Amniotic epithelial cell (primary cell): ENCODE measurements around the gene CLMP.
A peak's percentile ranks its signal among the peaks of the same experiment; 100 is the strongest.
"Not testable (repeated sequence)": the region's sequence is repeated elsewhere in the genome, so short reads cannot be mapped to it uniquely, and the experiment has no call there.

Experiments
- DNase-seq: peaks from one replicate; pipeline ENCODE4 v3.0.0-alpha.2; 2010; ENCODE audit warnings: low read depth

CLMP gene

GRCh38 chr11:123083623-123084029, 111.4 kb downstream of the CLMP start:
- peak; percentile 92 for DNase-seq

DNA sequence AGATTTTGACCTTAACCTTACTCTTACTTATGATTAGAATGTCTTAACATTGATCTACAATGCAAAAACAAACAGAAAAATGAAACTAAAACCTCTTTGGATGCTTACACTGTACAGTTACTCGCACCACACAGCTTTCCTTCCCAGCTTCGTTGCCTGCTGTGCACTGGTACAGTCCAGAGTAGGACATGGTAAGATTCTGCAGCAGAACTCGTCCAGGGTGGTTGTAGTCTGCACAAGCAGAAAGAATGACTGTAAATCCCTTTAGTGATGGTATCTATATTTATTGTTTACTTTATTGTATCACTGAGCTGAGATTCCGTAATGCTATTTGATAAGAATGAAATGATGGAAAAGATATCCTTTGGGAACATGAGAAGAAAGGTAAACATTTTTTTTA, 112.1 kb downstream of the CLMP start:
- DNase-seq = no peak

DNA sequence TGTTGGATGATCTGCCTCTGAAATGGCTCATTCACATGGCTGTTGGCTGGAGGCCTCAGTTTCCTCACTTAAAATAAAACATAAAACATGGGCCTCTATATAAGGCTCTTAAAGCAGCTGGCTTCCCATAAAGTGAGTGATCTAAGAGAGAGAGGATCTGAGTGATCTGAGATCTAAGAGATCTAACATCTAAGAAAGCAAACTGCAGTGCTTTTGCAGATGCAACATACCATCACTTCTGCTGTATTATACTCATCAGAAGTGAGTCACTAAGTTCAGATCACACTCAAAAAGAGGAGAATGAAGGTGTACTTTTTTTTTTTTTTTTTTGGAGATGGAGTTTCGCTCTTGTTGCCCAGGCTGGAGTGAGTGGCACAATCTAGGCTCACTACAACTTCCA, 115.0 kb downstream of the CLMP start:
- DNase-seq = no peak

DNA sequence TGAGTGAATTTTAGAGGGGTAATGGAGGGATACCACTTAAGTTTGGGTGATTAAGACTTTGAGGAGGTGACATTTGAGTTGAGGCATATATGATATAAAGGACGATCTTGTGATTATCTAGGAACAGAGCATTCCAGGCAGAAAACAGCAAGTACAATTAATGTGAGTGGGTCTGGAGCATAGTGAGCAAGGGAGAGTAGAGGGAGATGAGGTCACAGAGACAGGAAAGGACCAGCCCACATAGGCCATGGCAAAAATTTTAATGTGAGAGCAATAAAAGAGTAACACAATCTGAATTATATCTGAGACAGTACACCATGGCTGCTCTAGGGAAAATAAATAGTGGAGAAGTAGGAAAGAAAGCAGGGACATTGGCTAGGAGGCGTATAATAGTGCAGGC, 118.6 kb downstream of the CLMP start:
- DNase-seq = no peak

- no peak for DNase-seq
Measured at GRCh38 chr11:123073343-123074057, 121.5 kb downstream of the CLMP start.

DNA sequence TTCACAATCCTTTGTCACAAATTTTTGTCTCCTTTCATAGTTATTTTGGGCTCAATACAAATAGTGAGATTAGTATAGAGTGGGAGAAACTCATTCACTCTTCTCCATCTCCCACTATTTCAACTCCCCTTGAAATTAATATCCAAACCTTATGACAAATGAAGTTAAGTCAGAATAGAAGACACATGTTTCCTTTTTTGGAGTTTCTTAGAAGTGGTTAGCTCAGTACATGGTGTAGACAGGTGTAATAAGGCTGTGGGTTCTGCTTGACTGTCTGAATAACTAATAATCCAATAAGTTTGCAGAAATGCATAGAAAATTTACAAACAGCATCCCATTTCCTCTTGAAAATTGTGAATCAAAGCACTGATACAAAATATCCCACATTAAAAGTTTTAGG, 122.3 kb downstream of the CLMP start:
- DNase-seq = no peak

GRCh38 chr11:123072332-123072761, 122.7 kb downstream of the CLMP start:
- DNase-seq = peak; percentile 39

DNA sequence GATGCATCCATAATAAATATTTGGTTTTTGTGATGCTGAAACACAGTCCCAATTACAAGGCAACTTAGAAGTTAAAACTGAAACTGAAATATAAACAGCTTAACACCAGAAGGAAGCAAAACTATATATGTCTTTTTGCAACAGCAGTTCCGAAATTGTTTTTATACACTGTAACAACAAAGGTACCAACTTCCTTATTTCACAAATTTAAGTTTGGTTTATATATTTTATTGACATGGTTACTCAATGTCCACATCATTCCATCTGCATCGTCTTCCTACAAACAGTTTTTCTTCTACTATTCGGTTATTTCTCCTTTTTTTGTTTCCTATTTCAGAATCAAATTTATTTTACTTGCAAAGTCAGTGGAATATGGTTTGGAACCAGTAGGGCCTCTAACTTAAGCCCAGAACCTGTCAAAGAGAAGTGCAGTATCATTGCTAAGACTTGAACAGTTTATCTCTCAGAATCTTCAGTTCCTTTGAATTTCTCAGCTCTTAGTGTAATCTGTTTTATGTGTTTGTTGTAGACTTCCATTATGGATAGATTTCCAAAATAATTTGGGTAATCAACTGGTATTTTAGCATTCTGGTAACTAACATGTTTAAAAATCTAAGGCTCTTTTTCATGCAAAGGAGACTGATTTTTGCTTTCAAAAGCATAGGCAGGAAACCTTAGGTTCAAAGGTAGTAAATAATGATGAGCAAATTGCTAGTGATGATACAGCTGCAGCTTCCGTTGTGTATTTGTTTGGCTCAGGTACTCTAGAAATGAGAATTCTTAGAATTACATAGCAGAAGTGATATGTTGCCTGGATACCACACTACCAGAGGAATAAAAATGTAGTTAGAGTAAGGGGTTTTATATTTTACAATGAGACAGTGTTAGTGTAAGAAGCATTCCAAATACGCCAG, 124.9 kb downstream of the CLMP start:
- DNase-seq = no peak

DNA sequence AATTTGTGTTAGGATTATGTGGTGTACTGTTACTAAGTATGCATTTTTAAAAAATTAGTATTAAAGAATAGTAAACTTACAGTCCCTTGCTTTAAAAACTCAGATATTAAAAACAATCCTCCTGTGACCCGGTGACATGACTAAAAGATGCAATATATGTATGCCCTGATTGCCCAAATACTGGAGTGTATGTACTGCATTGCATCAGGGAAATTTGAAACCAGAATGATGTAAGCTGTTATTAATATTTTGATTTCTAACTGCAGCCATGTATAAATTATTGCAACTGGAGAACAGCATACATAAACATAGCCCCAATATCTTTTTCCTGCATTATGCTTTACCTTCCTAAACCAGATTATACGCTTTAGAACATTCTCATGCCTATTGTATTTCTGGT, 129.4 kb downstream of the CLMP start:
- peak; percentile 50 for DNase-seq

DNA sequence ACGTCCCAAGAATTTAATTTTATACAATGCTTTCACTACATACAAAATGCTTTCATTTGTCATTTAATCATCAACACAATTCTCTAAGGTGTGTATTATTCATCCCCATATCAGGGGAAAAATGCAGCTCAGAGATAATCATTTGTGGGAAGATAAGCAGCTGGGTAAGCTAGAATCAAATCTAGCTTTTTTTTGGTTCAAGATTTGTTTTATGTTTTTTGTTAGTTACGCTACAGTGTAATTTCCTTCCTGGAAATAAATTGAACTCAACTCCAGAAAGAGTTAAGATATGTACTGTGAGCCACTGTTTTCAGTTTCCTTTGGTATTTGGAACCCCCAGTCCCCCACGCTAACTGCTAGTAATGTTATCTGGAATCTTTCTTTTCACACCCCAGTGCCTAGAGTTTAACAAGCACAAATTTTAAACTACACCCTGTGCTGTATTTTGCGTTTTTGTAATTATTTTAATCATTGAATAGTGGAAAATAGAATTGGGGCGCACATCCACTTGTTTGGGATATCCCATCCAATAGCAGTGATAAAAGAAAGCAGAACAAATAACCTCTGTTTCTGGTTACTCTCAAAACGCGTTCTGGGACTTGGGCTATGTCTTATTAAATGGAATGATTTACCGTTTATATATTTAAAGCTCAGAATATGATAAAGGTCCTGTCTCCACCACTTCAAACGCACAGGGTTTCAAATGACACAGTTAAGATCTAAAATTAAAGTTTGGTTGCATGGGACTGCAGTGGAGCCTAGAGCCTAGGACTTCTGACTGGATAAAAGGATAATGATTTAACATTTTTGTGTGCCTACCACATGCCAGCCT, 131.0 kb downstream of the CLMP start:
- peak; percentile 58 for DNase-seq

GRCh38 chr11:123062892-123063825, 131.9 kb downstream of the CLMP start:
- DNase-seq = peak; percentile 74

DNA sequence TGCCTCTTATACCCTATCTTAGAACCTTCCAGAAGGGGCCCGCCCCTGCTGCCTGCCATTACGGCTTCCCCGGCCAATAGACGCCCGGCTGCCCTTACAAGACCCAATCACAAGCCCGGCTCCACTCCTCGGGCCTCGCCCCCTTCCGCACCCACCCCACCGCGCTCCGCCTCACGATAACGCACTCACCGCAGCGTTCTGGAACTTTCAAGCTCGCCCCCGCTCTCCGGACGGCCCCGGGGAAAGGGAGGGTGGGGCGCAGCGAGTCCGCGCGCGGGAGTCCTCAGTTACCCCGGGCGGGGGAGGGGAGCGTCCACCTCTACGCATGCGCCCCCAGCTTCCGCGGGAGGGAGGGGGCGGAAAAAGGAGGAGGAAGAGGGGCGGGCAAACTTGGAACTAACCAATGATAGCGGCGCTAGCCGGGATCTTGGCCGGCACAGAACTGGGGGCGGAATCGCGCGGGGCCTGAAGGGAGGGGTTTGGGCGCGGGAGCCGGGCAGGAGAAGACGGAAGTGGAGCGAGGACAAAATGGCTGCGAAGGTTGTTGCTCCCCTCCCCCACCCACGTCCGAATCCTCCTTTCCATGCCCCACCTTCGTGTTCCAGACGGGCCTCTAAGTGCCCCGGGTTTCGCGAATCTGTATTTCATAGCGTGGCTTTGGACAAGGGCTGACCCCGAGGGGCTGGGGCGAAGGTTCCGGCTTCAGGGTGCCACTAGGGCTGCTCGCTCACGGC, 132.7 kb downstream of the CLMP start:
- peak; percentile 99 for DNase-seq

DNA sequence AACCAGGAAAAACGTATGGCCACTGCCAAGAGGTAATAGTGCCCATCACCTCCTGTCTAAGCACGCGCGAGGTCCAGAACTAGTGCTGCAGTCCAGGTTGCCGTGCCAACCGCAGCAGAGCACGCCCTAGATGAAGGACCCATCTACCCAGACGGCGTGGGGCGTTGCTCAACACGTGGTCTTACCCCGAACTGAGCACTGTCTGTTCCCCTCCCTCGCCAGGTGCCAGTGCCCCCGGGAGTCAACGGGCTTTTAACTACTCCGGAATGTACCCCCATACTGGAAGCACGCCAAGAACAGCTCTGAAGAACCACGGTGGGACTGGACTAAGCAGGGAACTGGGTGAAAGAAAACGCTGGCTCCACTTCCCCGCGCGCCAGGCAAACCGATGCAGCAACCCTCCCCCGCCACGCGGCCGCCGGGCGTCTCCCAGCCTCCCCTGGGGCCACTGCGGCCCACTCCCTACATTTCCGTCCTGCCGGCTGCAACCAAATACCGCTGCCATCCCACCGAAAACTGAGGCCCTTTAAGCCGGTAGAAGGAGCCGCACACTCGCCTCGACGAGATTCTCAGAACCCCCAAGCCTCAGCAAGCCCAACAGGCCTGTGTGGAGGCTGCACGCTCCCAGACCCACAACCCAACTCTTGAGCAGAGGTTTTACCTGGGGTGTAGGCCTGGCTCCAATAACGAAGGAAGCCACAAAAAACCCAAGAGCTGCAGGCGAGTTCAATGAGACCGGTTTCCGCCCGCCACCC, 133.5 kb downstream of the CLMP start, which contains the start of gene HSPA8:
TSS of gene HSPA8 (minus strand) at position 734 of the 755 bp plus-strand sequence. CDS start 812 bp downstream, outside the sequence.
- peak; percentile 68 for DNase-seq

DNA sequence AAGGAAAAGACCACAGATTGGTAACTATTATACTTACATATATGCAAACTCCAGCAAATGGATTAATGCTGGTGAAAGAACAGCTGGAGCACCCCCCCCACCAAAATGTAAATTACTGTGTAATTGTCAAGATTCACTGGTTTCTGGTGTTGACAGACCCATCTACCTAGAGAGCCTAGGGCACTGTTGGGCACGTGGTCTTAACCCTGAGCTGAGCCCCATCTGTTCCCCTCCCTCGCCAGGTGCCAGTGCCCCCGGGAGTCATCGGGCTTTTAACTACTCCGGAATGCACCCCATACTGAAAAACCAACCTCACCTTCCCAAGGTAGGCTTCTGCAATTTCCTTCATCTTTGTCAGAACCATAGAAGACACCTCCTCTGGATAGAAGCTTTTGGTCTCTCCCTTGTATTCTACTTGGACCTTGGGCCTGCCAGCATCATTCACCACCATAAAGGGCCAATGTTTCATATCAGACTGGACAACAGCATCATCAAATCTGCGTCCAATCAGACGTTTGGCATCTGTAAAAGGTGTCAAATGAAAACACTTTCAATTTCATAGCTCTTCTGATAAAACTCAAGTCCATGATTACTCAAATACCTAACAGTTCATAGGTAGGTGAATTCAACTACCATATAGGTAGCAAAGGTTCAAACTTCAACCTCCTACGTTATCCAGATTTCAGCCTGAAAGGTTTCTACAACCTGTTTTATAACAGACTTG, 134.6 kb downstream of the CLMP start:
- no peak for DNase-seq

DNA sequence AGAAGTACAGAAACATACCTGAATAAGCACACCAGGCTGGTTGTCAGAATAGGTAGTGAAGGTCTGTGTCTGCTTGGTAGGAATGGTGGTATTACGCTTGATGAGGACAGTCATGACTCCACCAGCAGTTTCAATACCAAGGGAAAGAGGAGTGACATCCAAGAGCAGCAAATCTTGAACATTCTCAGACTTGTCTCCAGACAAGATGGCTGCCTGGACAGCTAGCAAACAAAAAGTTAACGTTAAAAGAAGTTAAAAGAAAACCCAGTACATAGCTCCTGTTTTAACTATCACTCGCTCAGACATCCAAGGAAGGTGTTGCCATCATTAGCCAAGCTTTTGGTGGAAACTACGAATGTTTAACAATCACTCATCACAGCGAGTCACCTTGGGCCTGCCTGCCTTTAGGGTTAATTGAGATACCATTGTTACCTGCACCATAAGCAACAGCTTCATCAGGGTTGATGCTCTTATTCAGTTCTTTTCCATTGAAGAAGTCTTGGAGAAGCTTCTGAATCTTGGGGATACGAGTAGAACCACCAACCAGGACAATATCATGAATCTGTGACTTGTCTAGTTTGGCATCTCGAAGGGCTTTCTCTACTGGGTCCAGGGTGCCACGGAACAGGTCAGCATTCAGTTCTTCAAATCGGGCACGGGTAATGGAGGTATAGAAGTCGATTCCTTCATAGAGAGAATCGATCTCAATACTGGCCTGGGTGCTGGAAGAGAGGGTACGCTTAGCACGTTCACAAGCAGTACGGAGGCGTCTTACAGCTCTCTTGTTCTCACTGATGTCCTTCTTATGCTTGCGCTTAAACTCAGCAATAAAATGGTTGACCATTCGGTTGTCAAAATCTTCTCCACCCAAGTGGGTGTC, 135.8 kb downstream of the CLMP start:
- DNase-seq = not testable (repeated sequence)

DNA sequence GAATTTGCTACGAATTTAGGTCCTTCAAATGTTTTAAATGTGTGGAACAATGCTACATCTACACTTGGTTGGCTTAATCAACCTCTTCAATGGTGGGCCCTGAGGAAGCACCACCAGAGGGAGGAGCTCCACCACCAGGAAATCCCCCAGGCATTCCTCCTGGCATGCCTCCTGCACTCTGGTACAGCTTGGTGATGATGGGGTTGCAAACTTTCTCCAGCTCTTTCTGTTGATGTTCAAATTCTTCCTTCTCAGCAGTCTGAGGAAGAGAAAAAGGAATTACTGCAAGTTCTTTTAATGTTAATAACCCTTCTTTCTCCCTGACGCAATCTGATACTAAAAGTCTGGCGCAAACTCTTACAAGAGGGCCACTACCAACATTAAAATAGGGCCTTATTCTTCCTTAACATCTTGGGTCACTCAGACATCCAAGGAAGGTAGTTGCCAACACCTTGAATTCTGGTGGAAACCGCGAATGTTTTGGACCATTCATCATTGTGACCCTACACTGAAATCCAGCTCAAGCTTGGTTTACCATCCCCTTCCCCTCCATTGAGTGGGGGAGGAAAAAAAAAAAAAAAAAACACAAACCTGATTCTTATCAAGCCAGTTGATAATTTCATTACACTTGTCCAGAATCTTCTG, 137.3 kb downstream of the CLMP start:
- DNase-seq = no peak

GRCh38 chr11:123056835-123057491, 138.1 kb downstream of the CLMP start:
- no peak for DNase-seq
